ENCODE data around the gene NDC1.

DNA sequence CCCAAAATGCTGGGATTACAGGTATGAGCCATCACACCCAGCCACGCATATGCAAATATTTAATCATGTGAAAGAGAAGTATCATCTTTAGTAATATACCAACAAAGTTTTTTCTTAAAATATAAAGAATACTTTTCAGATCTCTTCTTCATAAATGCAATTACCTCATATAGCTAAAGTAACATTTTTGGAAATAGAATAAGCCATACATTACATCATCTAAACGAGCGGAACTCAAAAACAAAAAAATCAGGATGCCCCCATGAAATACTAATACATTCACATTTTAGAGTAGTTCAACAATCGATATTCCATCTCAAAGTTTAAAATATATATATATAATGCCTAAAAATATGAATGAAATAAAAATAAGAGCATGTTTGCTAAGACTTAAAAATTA, 4.7 kb downstream of the NDC1 start:
- TF ChIP-seq, protein P1, sequence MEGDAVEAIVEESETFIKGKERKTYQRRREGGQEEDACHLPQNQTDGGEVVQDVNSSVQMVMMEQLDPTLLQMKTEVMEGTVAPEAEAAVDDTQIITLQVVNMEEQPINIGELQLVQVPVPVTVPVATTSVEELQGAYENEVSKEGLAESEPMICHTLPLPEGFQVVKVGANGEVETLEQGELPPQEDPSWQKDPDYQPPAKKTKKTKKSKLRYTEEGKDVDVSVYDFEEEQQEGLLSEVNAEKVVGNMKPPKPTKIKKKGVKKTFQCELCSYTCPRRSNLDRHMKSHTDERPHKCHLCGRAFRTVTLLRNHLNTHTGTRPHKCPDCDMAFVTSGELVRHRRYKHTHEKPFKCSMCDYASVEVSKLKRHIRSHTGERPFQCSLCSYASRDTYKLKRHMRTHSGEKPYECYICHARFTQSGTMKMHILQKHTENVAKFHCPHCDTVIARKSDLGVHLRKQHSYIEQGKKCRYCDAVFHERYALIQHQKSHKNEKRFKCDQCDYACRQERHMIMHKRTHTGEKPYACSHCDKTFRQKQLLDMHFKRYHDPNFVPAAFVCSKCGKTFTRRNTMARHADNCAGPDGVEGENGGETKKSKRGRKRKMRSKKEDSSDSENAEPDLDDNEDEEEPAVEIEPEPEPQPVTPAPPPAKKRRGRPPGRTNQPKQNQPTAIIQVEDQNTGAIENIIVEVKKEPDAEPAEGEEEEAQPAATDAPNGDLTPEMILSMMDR (IDR thresholded peaks at IDR 0.05 in 8 of 11, conservative IDR thresholded peaks at IDR 0.05 in 3 of 11) = no peak
- TF ChIP-seq POLR2A (IDR thresholded peaks at IDR 0.05) (no peak), POLR2AphosphoS5 (IDR thresholded peaks at IDR 0.05) (no peak)

All from spleen (tissue), 7 donors.